ENCODE results near the gene ONECUT1. TPM values are rescaled to one million over a fixed set of nuclear protein-coding genes. Genes with fewer than 3 reads are reported as not detected.
A peak's percentile ranks its signal among the peaks of the same experiment; 100 is the strongest.
"Not testable (repeated sequence)": the region's sequence is repeated elsewhere in the genome, so short reads cannot be mapped to it uniquely, and the experiment has no call there.

ONECUT1 gene
- not detected in 2 replicates for total RNA-seq (2014; rRNA removed; shearing (Covaris generic))
- 0.12 TPM in 1 of 2 replicates, not detected in the other for polyA plus RNA-seq (2015; cell fraction: cytosol; rRNA removed)
- not detected in 2 replicates for polyA plus RNA-seq (2015; cell fraction: nucleus; rRNA removed)

GRCh38 chr15:52790169-52790708 is at the start of gene ONECUT1:
ONECUT1 (minus strand) TSS chr15:52790336; CDS start chr15:52789884, 452 bp downstream.
- no peak for DNase-seq (ENCODE audit: low read depth)

DNA sequence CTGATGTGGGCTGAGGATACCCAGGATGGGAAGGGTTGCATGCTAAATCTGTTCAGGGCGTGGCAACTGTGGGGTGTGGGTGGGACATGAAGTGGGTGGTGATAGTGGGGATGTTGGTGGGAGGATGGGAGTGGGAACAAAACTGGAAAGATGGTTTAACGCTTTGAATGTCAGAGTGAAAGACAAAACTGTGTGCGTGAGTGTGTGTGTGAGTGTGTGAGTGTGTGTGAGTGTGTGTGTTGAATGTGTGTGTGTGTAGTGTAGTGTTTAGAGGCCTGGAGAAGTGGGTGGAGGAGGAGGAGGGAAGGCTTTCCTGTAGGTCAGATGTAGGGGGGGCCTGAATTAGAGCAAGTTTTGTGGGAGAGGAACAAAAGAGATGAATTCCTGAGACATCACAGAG is 44.2 kb upstream of the ONECUT1 start:
- no peak for DNase-seq (ENCODE audit: low read depth)

DNA sequence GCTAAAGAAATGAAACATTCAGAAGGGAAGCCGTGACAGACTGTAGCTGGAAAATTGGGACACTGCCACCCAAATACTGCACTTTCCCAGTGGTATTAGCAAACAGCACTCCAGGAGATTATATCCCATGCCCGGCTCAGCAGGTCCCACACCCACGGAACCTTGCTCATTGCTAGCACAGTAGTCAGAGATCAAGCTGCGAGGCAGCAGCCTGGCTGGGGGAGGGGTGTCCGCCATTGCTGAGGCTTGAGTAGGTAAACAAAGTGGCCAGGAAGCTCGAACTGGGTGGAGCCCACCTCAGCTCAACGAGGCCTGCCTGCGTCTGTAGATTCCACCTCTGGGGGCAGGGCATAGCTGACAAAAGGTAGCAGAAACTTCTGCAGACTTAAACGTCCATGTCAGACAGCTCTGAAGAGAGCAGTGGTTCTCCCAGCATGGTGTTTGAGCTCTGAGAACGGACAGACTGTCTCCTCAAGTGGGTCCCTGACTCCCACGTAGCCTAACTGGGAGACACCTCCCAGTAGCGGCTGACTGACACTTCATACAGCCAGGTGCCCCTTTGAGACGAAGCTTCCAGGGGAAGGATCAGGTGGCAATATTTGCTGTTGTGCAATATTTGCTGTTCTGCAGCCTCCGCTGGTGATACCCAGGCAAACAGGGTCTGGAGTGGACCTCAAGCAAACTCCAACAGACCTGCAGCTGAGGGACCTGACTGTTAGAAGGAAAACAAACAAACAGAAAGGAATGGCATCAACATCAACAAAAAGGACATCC is 34.2 kb upstream of the ONECUT1 start:
- not testable (repeated sequence) for DNase-seq (ENCODE audit: low read depth)

DNA sequence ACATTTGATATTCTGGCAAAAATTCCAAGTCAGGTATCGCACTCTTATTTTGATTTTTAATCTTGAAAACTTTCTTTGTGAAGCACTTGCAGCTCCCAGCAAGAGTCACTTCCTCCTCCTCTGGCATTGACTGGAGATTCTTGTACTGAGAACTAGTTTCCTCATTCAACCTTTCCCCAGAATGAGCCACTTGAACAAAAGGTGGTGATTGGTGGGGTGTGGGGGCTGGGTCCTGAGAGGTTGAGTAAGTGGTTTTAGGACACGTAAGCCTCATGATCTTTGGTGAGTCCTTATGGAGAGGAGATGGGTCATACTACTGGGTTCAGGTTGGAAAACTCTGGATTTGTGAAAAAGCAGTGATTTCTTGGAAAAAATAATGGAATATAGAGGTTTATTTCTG is 32.3 kb upstream of the ONECUT1 start:
- DNase-seq (ENCODE audit: low read depth): peak; percentile 11

DNA sequence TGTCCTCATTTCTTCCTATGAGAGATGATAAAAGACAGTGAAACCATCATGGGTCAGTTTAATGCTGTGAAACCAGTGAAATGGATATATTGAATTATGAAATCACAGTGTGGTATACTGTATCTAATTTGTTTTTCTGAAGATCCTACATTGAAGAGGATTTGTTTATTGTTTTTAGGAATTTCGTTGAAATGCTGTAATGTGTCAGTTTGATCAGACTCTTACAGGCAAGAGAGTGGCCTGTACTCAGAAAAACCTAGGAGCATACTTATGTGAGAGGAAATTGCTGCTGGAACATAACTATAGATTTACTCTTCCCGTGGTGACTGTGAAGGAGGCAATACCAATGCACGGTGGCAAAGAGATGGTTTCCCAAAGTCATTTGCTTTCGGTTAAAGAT is 29.1 kb upstream of the ONECUT1 start:
- DNase-seq (ENCODE audit: low read depth): no peak

- DNase-seq (ENCODE audit: low read depth): not testable (repeated sequence)
These were observed 25.8 kb upstream of the ONECUT1 start for GRCh38 chr15:52815899-52816298.

DNA sequence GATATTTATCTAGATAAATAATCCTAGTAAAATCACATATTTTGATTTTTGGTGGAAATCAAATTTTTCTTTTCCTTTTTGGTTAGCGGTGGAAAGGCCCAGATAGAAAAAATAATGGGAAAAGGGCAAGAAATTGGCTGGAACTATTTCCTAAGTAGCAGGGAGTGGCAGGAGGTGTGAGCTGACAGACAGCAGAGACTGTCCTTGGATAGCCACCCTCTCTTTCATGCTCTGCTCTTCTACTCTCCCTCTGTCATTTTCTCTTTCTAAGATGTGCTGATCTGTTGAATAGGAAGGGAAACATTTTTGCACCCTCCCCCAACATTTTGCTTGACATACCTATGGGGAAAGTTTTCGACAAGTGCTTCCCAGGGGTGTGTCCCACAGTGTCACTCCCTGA is 18.9 kb upstream of the ONECUT1 start:
- DNase-seq (ENCODE audit: low read depth): no peak

GRCh38 chr15:52808441-52808840 is 18.3 kb upstream of the ONECUT1 start:
- no peak for DNase-seq (ENCODE audit: low read depth)

- DNase-seq (ENCODE audit: low read depth): no peak
These were observed 16.1 kb upstream of the ONECUT1 start for GRCh38 chr15:52806284-52806655.

DNA sequence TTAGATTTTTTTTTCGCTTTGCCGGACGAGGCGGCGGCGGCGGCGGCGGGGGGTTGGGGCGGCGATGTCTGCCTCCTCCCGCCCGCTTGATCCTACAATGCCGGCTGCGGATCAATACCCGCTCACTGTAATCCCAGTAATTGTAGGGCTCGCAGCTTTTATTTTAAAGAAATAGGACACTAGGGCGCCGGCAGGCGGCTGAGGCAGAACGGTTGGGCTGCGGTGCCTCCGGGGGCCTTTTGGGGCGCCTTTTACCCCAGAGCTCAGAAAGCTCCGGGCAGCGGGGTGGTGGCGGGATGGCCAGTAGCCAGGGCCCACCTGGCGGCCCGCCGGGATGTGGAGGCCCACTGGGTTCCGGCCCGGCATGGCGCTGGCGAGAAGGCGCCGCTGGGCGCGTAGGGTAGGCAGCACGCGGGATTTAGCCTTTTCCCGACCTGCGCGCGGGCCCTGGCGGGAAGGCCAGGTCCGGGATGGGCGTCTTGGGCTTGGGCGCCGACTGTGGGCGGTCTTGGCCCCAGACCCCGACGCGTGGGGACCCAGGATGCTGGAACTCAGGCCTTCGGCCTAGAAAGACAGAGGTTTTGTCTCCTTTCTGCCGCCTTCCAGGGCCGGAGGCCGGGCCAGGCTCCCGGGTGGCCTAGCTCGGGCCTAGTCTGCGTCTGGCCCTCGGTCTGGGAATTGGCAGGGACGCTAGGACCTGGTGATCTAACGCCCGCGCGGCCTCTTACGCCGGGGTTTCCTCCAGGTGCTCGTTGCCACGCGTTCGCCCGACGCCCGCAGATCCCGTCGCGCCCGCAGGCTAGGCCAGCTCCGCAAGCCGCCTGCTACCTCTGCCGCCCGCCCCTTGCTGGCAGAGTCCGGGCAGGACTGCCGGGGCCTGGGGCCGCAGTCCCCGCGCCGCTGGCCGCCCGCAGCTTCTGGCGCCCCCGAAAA is 15.5 kb upstream of the ONECUT1 start:
- DNase-seq (ENCODE audit: low read depth): no peak

- DNase-seq (ENCODE audit: low read depth): no peak
These were observed 14.5 kb upstream of the ONECUT1 start for GRCh38 chr15:52804526-52805081.

DNA sequence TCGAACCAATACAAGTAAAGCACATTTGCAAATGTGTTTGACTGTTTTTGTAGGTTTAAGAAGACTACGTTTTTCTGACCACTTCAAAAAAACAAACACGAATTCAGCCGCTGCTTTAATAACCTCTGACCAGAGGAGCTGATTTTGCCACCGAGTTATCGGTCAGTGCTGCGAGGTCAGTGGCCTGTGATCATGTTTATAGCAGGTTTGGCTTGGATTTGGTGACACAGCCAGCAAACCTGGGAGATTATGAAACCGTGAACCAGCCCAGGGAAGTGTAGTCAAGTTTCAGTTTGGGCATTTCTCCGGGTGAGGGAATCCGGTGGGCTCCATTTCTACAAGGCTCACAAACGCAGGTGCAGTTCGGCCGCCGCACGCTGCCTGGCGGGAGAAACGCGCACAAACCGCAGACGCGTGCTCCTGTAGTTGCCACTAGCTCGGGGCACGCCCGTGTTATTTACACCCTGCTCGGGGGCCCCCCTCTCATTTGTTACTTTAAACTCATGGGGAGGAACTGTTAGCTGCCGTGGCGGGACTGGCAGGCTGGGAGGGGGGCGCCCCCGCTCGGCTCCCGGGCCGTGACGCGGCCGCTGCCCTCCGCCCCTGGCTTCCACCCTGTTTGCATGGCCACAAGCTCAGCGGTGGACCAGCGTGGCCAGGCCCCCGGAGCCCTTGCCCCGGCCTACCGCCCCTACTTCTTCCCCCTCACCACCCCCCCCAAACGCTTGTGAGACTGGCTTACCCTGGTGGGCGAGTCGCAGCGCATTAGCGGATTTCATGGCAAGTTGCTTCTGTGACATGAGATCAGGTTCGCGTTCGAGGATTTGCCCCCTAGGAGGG is 13.6 kb upstream of the ONECUT1 start:
- DNase-seq (ENCODE audit: low read depth): no peak

GRCh38 chr15:52803108-52803466 is 13.0 kb upstream of the ONECUT1 start:
- no peak for DNase-seq (ENCODE audit: low read depth)

DNA sequence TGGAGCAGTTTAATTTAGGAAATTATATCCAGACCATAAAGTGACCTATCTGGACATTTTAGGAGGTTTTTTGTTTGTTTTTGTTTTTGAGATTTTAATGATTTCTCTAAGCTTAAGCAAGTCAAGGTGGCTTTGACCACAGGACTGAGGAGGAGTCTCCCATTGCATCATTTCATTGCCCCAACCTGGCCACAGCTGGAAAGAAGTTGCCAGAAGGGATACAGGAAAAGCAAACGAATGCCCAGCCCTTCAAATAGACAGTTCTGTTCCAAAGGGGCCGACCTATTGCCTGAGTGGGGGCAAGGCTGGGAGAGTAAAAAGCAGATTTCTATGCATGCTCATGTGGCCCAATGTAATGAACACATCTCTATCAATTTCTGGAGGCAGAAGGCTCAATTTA is 12.0 kb upstream of the ONECUT1 start:
- no peak for DNase-seq (ENCODE audit: low read depth)

DNA sequence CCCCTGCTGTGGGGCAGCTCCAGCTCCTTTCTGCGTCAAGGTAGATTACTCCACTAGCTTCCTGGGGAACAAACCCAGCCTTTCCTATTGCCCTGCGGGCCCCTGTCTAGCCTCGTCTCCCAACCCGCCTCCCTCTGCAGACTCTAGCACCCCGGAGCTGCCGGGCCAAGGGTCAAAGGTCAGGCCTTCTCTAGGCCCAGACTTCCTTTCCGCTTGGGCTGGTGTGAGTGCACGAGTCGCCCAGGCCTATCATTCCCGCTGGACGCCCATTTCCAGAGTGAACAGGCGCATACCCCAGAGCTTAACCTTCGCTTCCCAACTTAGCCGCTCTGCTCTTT is 11.6 kb upstream of the ONECUT1 start:
- no peak for DNase-seq (ENCODE audit: low read depth)

- no peak for DNase-seq (ENCODE audit: low read depth)
These were observed 11.0 kb upstream of the ONECUT1 start for GRCh38 chr15:52800828-52801747.

- no peak for DNase-seq (ENCODE audit: low read depth)
These were observed 9.1 kb upstream of the ONECUT1 start for GRCh38 chr15:52799145-52799811.

- no peak for DNase-seq (ENCODE audit: low read depth)
These were observed 8.5 kb upstream of the ONECUT1 start for GRCh38 chr15:52798529-52799101.

Measured in HT1080 (cell line).